A549 (cell line): ENCODE data around the gene ADAMTSL3. TPM values are rescaled to one million over a fixed set of nuclear protein-coding genes. Genes with fewer than 3 reads are reported as not detected.
A peak's percentile ranks its signal among the peaks of the same experiment; 100 is the strongest.

Experiments used
- ATAC-seq, 2 experiments: fragments of 200-7000 bp in 1 of 2; fragments of >200 bp in 1 of 2; cut with Nextera tagmentation in 1 of 2; cut with Tn5 transposase in 1 of 2; 3 replicates each; pipeline versions ENCODE4 v1.8.0 to v1.9.1; 2018 to 2020; ENCODE audit warnings: mild to moderate bottlenecking in 1 of 2, moderate library complexity in 1 of 2
- CTCF ChIA-PET: fragments of 300-600 bp; sonication (Branson Sonifier 250); formaldehyde crosslinking; extraction: SDS; loops from one replicate; lab custom pipeline; 2021; ENCODE audit warnings: antibody characterized with exemption, inconsistent platforms; lab: Yijun Ruan, JAX
- POLR2A ChIA-PET: fragments of 350-600 bp; formaldehyde crosslinking; extraction: SDS; loops from one replicate; lab custom pipeline; 2021; ENCODE audit warnings: antibody characterized with exemption, inconsistent platforms; lab: Yijun Ruan, JAX
- DNase-seq, 2 experiments: peaks; one replicate each; pipeline versions ENCODE4 v3.0.0 to v3.0.0-alpha.2; 2011 to 2016; ENCODE audit warnings: low read depth in 1 of 2, low spot score in 1 of 2
- FAIRE-seq: peaks from 2 replicates; lab custom pipeline; 2011; peaks lifted over from hg19 to GRCh38; lab: Jason Lieb, UNC
- H3K27ac ChIP-seq, 2 experiments: fragments of >200 bp; sonication (Bioruptor Twin); formaldehyde crosslinking; 3 replicates each; pipeline ENCODE4 v1.5.1; 2016 to 2017
- H3K4me1 ChIP-seq: fragments of >200 bp; sonication (Bioruptor Twin); formaldehyde crosslinking; 3 replicates; pipeline ENCODE4 v1.6.1; 2016
- H3K4me2 ChIP-seq: fragments of >200 bp; sonication (Bioruptor Twin); formaldehyde crosslinking; 3 replicates; pipeline ENCODE4 v1.6.1; 2016
- H3K4me3 ChIP-seq: fragments of >200 bp; sonication (Bioruptor Twin); formaldehyde crosslinking; 3 replicates; pipeline ENCODE4 v1.5.1; 2016
- H3K9me3 ChIP-seq: fragments of >200 bp; sonication (Bioruptor Twin); formaldehyde crosslinking; 3 replicates; pipeline ENCODE4 v1.6.1; 2016
- CBX2 ChIP-seq: fragments of 200-600 bp; sonication (generic); IDR thresholded peaks from 2 replicates; pipeline ENCODE4 v1.6.1; 2016; ENCODE audit warnings: low read depth, mild to moderate bottlenecking, borderline replicate concordance
- FOSB ChIP-seq: fragments of 250-450 bp; sonication (Bioruptor Pico); IDR thresholded peaks from 2 replicates; pipeline ENCODE4 v1.5.0; 2020; ENCODE audit warnings: mild to moderate bottlenecking, moderate library complexity
- HDAC2 ChIP-seq: fragments of 200-600 bp; sonication (generic); IDR thresholded peaks from 2 replicates; pipeline ENCODE4 v1.6.1; 2016
- HEYL ChIP-seq: fragments of 250-450 bp; sonication (Bioruptor Pico); IDR thresholded peaks from 2 replicates; pipeline ENCODE4 v1.8.0; 2021; ENCODE audit warnings: mild to moderate bottlenecking, moderate library complexity
- HOXB13 ChIP-seq: fragments of 250-450 bp; sonication (Bioruptor Pico); IDR thresholded peaks from 2 replicates; pipeline ENCODE4 v1.5.0; 2020; ENCODE audit warnings: low read depth, mild to moderate bottlenecking, moderate library complexity
- MAZ ChIP-seq: fragments of 150-350 bp; IDR thresholded peaks from 2 replicates; pipeline ENCODE4 v1.6.1; 2014; ENCODE audit warnings: antibody characterized with exemption, low read depth, low read length, borderline replicate concordance
- MYC ChIP-seq: IDR thresholded peaks from 2 replicates; pipeline ENCODE4 v1.6.1; 2012; ENCODE audit warnings: mild to moderate bottlenecking, inconsistent platforms, low read length, improper control_type of control experiment, borderline replicate concordance
- NPAS2 ChIP-seq: fragments of 250-450 bp; sonication (Bioruptor Pico); IDR thresholded peaks from 2 replicates; pipeline ENCODE4 v1.8.0; 2022; ENCODE audit warnings: mild to moderate bottlenecking, moderate library complexity, borderline replicate concordance
- NR3C1 ChIP-seq: fragments of >200 bp; sonication (Bioruptor Twin); formaldehyde crosslinking; IDR thresholded peaks from 3 replicates; pipeline ENCODE4 v1.6.1; 2017
- RARB ChIP-seq: fragments of 250-450 bp; sonication (Bioruptor Pico); IDR thresholded peaks from 2 replicates; pipeline ENCODE4 v1.8.0; 2021; ENCODE audit warnings: mild to moderate bottlenecking, moderate library complexity
- RFX5 ChIP-seq: fragments of 450-650 bp; IDR thresholded peaks from 2 replicates; pipeline ENCODE4 v1.7.1; 2014; ENCODE audit warnings: antibody characterized with exemption, mild to moderate bottlenecking, moderate library complexity
- RNF2 ChIP-seq: fragments of 200-600 bp; sonication (generic); IDR thresholded peaks from 2 replicates; pipeline ENCODE4 v1.6.1; 2016; ENCODE audit warnings: low read depth, mild to moderate bottlenecking, antibody characterized with exemption, moderate library complexity, borderline replicate concordance
- SMC3 ChIP-seq: fragments of >200 bp; sonication (Bioruptor Twin); formaldehyde crosslinking; IDR thresholded peaks from 3 replicates; pipeline ENCODE4 v1.6.1; 2018; ENCODE audit warnings: inconsistent platforms
- ZC3H11A ChIP-seq: fragments of 450-650 bp; IDR thresholded peaks from 2 replicates; pipeline ENCODE4 v1.6.1; 2014; ENCODE audit warnings: antibody characterized with exemption, mild to moderate bottlenecking
- ZFP36 ChIP-seq: fragments of 450-650 bp; IDR thresholded peaks from 2 replicates; pipeline ENCODE4 v1.6.1; 2014; ENCODE audit warnings: borderline replicate concordance; ENCODE audit not compliant: partially characterized antibody
- ZNF302 ChIP-seq: fragments of 250-450 bp; sonication (Bioruptor Pico); IDR thresholded peaks from 2 replicates; pipeline ENCODE4 v1.9.0; 2021; ENCODE audit warnings: inconsistent platforms, mild to moderate bottlenecking, moderate library complexity
- WGBS: methylation state at CpG from one replicate; pipeline ENCODE4 v1.1.6; 2017; ENCODE audit errors: missing lambda C conversion rate; 5-methylcytosine and 5-hydroxymethylcytosine counted together
- polyA plus RNA-seq, 4 experiments: library from polyadenylated mRNA; depleted of rRNA in 3 of 4; stranded (reverse); fragments of >200 nt; fragmentation: RNase III in 1 of 4; extraction: RNeasy Plus Mini Kit Qiagen cat#74134 plus additional on column Dnase treatment in 1 of 4; gene quantifications; 2 replicates in 3 of 4; 3 replicates in 1 of 4; pipeline ENCODE4 v1.2.3, GENCODE V29; 2011 to 2017
- TF ChIP-seq, protein P1 (sequence below): IDR thresholded peaks from 2 replicates; pipeline ENCODE4 v1.6.1; 2012; ENCODE audit warnings: low read depth, borderline replicate concordance
- TF ChIP-seq, protein P2 (sequence below): fragments of 150-350 bp; IDR thresholded peaks from 2 replicates; pipeline ENCODE4 v1.6.1; 2014; ENCODE audit warnings: low read depth, mild to moderate bottlenecking, low read length
- TF ChIP-seq, protein P3 (sequence below): fragments of >200 bp; sonication (Bioruptor Twin); formaldehyde crosslinking; IDR thresholded peaks from 2 replicates; pipeline ENCODE4 v1.6.1; 2016
- TF ChIP-seq, protein P4 (sequence below): fragments of 200-600 bp; sonication (generic); IDR thresholded peaks from 2 replicates; pipeline ENCODE4 v1.6.1; 2016; ENCODE audit warnings: antibody characterized with exemption, mild to moderate bottlenecking, moderate library complexity

ADAMTSL3 gene
- polyA plus RNA-seq, 2 of the 4 experiments (the other 2 are of a cell fraction) = 0.22 to 0.25 TPM

DNA sequence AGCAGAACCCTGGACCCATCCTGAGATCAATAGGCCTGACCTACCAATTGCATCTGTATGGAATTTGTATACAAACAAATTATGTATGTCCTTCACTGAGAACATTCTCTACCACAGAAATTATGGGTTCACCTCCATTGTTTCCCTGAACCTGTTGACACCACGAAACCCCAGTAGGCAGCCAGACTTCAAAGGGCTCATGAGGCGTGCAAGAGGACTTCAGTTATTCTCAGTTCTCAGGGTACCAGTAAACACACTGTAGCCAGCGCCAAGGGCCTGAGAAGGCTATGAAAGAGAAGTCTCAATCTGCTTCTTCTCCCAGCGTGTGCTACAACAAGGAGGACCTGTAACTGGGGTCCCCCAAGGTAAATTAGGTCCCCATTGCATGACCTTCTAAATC, 326.7 kb downstream of the ADAMTSL3 start (continued):
- TF ChIP-seq RFX5 (no peak), MAZ (no peak), HDAC2 (no peak)
- TF ChIP-seq, protein P1, sequence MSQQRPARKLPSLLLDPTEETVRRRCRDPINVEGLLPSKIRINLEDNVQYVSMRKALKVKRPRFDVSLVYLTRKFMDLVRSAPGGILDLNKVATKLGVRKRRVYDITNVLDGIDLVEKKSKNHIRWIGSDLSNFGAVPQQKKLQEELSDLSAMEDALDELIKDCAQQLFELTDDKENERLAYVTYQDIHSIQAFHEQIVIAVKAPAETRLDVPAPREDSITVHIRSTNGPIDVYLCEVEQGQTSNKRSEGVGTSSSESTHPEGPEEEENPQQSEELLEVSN = no peak

DNA sequence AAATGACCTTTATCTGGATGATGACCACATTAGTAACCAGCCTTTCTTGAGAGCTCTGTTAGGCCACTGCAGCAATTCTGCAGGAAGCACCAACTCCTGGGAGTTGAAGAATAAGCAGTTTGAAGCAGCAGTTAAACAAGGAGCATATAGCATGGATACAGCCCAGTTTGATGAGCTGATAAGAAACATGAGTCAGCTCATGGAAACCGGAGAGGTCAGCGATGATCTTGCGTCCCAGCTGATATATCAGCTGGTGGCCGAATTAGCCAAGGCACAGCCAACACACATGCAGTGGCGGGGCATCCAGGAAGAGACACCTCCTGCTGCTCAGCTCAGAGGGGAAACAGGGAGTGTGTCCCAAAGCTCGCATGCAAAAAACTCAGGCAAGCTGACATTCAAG, 328.8 kb downstream of the ADAMTSL3 start:
- ChIA-PET POLR2A (no interaction called here), CTCF (no interaction called here)
- Histone ChIP-seq H3K4me3 (no peak overlapping the region), H3K27ac (no peak overlapping the region), H3K9me3 (no peaks in the 10 kb centered on the region), H3K4me2 (no peak overlapping the region), H3K4me1 (no peaks in the 10 kb centered on the region)
- no peak for DNase-seq
- no peak for ATAC-seq
- WGBS = 43% methylated on average over 6 of the region's 6 CpGs
- no peak for TF ChIP-seq NR3C1
- TF ChIP-seq, protein P2, sequence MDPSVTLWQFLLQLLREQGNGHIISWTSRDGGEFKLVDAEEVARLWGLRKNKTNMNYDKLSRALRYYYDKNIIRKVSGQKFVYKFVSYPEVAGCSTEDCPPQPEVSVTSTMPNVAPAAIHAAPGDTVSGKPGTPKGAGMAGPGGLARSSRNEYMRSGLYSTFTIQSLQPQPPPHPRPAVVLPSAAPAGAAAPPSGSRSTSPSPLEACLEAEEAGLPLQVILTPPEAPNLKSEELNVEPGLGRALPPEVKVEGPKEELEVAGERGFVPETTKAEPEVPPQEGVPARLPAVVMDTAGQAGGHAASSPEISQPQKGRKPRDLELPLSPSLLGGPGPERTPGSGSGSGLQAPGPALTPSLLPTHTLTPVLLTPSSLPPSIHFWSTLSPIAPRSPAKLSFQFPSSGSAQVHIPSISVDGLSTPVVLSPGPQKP = no peak
- TF ChIP-seq, protein P3, sequence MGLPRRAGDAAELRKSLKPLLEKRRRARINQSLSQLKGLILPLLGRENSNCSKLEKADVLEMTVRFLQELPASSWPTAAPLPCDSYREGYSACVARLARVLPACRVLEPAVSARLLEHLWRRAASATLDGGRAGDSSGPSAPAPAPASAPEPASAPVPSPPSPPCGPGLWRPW = no peak
- TF ChIP-seq HOXB13 (CRISPR knock-in tag) = no peak
- no peak for TF ChIP-seq MYC
- no peak for TF ChIP-seq HEYL
- FAIRE-seq = no peak

DNA sequence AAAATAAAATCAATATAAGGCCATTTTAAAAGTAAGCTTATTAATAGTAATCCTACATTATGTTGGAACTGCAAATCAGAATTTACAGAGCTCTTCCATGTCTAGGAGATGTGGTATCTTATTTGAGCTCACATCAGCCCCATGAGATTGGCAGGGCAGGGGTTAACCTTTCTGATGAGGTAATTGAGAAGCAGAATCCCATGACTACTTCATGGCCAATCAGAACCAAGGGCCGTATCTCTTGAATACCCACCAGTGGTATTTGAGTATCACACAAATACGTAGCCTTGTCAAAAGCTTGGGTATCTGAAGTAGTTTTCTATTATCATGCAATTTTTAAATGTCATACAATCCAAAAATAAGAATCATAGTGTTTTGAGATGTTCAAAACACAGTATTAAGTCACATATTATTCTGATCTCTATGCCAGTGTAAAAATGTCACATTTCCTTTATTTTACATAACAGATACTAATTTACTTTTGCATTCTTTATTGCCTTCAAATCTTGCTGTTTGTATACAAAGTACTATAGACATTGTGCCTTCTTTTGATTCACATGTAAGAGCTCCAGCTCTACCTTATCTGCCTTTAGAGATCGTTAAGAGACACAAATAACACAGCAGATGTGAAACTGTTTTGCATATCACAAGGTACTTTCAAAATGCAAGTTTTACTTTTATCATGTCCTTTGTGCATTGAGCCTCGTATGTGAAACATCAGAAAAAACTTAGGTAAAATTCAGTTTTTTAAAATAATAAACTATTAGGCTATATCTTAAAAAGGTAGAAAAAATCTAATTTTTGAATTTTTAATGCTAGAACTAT, 329.9 kb downstream of the ADAMTSL3 start:
- Histone ChIP-seq H3K4me3 (no peak overlapping the region), H3K9me3 (no peaks in the 10 kb centered on the region), H3K4me1 (no peaks in the 10 kb centered on the region), H3K27ac (no peak overlapping the region), H3K4me2 (no peak overlapping the region)
- WGBS = 12% methylated on average over 4 of the region's 4 CpGs
- ATAC-seq (no peak), FAIRE-seq (peak; percentile 70), DNase-seq (no peak)
- CTCF ChIA-PET = interaction anchor here (0.5 to 1.3 kb wide), 3 partner anchors 8 to 77 kb away, joined by 3 to 5 read pairs (median 3); no protein-coding TSS in a partner anchor
- POLR2A ChIA-PET = no interaction called here
- no peak for TF ChIP-seq FOSB
- TF ChIP-seq SMC3 = no peak
- TF ChIP-seq RARB (CRISPR knock-in tag) = no peak
- no peak for TF ChIP-seq MYC
- no peak for TF ChIP-seq ZNF302 (CRISPR knock-in tag)
- TF ChIP-seq RFX5 = no peak
- no peak for TF ChIP-seq ZFP36
- TF ChIP-seq, protein P2 = no peak
- TF ChIP-seq NR3C1 = no peak
- TF ChIP-seq, protein P4, sequence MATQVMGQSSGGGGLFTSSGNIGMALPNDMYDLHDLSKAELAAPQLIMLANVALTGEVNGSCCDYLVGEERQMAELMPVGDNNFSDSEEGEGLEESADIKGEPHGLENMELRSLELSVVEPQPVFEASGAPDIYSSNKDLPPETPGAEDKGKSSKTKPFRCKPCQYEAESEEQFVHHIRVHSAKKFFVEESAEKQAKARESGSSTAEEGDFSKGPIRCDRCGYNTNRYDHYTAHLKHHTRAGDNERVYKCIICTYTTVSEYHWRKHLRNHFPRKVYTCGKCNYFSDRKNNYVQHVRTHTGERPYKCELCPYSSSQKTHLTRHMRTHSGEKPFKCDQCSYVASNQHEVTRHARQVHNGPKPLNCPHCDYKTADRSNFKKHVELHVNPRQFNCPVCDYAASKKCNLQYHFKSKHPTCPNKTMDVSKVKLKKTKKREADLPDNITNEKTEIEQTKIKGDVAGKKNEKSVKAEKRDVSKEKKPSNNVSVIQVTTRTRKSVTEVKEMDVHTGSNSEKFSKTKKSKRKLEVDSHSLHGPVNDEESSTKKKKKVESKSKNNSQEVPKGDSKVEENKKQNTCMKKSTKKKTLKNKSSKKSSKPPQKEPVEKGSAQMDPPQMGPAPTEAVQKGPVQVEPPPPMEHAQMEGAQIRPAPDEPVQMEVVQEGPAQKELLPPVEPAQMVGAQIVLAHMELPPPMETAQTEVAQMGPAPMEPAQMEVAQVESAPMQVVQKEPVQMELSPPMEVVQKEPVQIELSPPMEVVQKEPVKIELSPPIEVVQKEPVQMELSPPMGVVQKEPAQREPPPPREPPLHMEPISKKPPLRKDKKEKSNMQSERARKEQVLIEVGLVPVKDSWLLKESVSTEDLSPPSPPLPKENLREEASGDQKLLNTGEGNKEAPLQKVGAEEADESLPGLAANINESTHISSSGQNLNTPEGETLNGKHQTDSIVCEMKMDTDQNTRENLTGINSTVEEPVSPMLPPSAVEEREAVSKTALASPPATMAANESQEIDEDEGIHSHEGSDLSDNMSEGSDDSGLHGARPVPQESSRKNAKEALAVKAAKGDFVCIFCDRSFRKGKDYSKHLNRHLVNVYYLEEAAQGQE = no peak
- TF ChIP-seq RNF2 = no peak
- no peak for TF ChIP-seq ZC3H11A
- no peak for TF ChIP-seq CBX2
- TF ChIP-seq NPAS2 = no peak
